Stimulated activated CD4-positive, alpha-beta T cell treated with anti-CD3 and anti-CD28 coated beads, Interleukin-15, amount 100 ng/mL, for 24 hours (primary cell): ENCODE data around the gene ZNF775.

Source experiments
- DNase-seq: peaks from one replicate; pipeline ENCODE4 v3.0.0-alpha.2; 2020

Gene ZNF775

DNA sequence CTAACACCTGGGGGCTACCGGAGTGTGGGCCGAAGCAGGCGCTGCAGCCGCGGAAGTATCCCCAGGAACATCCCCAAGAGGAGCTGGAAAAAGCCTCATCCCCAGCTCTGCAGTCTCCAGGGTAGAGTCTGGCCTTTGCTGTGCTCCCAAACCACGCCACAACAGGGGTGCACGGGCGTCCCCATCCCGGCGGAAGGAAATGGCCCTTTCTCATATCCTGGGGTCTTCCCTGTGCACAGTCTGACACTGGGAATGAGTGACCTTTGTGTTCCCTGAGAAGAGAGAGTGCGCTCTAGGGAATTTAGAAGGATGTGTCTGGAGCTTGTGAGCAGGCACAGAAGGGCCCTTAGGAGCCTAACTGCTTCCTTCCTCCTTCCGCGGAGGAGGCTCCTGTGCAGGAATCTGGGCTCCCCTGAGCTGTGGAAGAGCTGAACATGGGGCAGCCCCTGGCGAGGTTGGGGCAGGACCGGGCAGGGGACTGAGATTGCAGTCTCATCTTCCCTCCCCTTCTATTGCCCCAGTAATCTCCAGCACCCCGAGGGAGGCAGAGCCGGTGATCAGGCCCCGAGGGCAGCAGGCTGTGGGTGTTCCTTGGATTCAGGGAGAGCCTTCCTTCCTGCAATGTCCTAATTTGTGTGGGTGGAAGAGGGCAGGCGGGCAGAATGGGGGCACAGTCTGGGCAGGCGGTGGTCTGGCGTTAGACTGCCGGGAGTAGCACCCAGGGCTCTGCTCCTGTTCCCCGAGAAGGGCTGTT is 9.2 kb upstream of the ZNF775 start:
- DNase-seq = no peak

DNA sequence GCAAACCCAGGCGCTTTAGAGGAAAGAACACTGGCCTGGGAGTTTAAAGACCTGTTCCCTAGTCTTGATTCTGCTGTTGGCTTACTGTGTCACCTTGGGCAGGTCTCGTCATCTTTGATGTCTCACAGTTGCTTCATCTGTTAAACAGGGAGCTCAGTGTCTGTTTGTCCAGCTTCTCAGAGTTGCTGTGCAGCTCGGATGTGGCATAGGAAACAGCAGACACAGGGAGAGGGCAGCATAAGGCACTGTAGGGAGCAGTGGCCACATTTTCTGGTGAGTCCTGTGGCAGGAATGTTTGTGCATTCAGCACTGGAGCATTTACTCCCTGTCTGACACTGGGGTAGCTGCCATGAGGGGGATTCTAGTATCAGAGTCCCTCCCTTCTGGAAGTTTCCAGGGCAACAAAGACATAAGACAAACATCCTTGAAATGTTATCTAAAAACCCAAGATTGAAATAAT is 8.5 kb upstream of the ZNF775 start:
- DNase-seq = no peak

DNA sequence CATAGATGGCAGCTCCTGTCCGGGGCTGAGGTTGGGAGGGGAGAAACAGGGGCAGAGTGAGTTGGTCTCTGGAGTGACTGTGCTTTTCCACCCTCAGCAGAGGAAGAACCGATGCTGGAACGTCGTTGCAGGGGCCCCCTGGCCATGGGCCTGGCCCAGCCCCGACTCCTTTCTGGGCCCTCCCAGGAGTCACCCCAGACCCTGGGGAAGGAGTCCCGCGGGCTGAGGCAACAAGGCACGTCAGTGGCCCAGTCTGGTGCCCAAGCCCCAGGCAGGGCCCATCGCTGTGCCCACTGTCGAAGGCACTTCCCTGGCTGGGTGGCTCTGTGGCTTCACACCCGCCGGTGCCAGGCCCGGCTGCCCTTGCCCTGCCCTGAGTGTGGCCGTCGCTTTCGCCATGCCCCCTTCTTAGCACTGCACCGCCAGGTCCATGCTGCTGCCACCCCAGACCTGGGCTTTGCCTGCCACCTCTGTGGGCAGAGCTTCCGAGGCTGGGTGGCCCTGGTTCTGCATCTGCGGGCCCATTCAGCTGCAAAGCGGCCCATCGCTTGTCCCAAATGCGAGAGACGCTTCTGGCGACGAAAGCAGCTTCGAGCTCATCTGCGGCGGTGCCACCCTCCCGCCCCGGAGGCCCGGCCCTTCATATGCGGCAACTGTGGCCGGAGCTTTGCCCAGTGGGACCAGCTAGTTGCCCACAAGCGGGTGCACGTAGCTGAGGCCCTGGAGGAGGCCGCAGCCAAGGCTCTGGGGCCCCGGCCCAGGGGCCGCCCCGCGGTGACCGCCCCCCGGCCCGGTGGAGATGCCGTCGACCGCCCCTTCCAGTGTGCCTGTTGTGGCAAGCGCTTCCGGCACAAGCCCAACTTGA is 7.8 kb upstream of the ZNF775 start:
- DNase-seq = no peak

DNA sequence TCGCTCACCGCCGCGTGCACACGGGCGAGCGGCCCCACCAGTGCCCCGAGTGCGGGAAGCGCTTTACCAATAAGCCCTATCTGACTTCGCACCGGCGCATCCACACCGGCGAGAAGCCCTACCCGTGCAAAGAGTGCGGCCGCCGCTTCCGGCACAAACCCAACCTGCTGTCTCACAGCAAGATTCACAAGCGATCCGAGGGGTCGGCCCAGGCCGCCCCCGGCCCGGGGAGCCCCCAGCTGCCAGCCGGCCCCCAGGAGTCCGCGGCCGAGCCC is 7.2 kb upstream of the ZNF775 start:
- no peak for DNase-seq

DNA sequence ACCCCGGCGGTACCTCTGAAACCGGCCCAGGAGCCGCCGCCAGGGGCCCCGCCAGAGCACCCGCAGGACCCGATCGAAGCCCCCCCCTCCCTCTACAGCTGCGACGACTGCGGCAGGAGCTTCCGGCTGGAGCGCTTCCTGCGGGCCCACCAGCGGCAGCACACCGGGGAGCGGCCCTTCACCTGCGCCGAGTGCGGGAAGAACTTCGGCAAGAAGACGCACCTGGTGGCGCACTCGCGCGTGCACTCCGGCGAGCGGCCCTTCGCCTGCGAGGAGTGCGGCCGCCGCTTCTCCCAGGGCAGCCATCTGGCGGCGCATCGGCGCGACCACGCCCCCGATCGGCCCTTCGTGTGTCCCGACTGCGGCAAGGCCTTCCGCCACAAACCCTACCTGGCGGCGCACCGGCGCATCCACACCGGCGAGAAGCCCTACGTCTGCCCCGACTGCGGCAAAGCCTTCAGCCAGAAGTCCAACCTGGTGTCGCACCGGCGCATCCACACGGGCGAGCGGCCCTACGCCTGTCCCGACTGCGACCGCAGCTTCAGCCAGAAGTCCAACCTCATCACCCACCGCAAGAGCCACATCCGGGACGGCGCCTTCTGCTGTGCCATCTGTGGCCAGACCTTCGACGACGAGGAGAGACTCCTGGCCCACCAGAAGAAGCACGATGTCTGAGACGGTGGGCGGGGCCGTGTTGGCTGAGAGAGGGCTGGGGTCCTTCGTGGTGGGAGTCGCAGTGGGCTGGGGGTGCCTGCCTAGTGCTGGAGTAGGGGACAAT is 6.7 kb upstream of the ZNF775 start:
- no peak for DNase-seq

DNA sequence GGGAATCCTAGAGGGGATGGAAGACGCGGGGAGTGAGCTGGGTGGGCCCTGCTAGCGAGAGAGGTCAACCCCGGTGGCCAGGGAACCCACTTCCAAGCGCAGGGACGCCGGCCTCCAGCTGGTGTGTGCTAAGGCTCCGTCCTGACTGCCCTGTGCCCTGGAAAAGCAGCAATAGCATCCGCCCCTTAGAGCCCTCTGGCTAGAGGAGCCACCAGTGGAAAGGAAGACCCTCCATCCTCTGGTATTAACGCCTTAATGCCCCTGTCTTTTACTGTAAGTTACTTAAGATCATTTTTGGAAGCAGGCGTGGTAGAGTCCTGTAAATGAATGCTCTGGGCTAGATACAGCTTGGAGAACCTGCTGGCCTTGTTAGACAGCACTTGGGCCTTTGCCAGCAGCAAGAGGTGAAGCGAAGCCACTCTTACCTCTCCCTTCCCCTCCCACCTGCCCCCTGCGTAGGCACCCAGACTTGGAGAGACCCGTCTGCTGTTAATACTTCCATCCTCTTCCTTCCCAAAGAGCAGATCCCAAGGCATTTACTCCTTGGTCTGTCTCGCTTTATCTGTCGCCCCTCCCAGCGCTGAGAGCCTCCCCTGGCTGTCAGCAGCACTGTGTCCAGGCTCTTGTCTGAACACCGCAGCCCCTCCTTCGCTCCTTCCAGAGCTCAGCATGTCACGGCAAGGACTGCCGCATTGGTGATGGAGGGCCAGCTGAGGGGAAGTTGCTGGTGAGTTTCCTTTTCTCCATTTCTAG is 5.9 kb upstream of the ZNF775 start:
- DNase-seq = no peak

DNA sequence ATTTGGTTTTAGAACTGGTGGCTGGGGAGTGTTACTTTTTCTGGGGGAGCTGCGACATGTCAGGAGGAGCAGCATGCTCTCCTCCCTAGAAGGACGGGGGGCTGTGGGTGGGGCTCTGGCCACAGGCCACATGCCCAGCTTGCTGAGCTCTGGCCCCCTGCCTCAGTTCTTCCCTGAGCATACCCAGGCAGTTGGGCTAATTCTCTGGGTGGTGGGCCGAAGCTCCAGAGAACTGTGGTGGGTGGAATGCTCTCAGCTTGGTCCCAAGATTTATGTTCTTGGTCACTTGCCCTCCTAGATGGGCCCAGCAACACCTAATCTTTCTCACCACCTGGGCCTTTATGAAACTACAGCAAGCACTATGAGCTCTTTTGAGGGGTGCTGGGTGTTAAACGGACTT is 5.1 kb upstream of the ZNF775 start:
- no peak for DNase-seq

DNA sequence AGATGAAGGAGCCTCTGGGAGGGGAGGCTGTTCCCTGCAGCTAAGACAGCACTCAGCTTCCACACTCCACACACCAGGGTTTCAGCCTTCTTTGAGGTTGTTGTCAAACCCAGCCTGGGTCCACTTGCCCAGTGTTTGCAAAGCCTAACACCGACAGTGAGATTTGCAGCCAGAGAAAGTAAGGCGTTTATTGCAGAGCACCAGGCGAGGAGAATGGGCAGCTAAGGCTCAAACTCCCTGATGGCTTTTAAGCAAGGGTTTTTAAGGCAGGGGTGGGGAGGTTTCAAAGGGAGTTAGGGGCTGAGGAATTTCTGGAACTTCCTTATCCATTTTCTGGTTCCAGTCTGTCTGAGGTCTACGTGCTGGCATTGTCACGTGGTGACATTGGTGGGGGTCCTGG is 4.7 kb upstream of the ZNF775 start:
- DNase-seq = no peak

DNA sequence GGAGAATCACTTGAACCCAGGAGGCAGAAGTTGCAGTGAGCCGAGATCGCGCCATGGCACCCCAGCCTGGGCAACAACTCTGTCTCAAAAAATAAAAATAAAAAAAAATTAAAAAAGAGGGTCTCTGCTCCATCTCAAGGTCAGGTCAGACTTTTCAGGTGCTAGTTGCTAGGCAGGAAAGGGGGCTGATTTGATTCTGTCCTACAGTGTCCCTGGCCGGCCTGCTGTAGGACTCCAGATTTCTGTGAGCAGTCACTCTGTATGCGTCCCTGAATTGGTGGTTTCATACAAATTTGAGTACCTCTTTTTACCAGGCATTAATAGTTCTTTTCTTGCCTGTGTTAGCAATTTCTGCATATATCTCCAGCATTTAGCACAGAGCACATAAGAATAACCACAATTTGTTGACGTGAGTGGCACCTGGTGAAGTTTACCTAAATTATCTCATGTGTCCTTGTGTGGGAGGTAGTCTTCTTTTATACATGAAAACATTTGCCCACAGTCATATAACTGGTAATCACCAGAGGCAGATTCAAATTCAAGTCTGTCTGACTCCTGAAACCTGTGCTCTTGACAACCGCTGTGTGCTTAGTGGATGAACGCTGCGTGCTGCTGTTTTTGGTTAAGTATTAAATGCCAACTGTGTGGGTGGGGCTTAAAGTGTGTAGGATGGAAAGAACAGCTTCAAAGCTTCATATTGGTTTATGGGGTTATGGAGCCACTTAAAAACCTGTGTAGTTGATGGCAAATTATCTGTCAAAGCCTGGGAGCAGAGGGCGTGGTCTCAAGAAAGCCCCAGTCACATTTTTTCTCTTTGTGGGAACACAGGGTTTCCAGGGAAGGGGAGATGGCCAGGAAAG is 3.2 kb upstream of the ZNF775 start:
- DNase-seq = peak; percentile 58

DNA sequence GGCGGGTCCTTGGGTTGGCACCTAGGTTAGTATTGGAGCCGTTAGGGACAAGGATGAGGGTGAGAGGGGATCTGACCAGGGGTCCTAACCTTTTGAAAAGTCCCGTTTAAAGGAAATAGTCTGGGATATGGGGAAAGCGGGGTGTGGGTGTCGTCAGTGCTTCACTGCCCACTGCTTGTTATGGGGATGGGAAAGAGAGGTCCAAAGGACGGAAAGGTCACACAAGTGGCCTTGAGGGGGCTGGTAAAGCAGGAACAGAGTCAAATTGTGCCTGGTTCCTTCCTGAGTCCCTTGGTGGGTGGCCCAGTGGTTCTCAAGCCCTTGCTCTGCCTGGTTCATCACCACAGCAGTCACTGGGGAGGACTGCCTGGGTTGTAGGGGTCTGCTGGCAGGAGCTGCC is 2.6 kb upstream of the ZNF775 start:
- DNase-seq = no peak

DNA sequence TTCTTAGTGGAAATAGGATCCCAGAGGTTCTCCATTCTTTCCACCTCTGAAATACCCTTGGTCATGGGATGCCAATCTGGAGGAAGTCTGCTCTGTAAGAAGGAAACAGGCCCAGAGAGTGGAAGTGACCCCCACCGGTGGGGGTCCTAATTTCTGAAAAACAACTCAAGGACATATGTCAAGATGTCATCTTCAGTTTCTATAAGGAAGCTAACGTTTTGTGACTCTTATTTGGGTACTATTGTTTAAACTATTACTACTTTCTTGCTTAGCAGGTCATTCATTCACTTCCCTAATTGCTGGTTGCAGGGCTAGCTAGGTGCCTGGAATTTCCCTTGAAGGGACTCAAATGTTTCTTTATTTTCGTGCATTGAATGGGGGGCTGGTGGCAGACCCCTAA is 1.9 kb upstream of the ZNF775 start:
- no peak for DNase-seq

DNA sequence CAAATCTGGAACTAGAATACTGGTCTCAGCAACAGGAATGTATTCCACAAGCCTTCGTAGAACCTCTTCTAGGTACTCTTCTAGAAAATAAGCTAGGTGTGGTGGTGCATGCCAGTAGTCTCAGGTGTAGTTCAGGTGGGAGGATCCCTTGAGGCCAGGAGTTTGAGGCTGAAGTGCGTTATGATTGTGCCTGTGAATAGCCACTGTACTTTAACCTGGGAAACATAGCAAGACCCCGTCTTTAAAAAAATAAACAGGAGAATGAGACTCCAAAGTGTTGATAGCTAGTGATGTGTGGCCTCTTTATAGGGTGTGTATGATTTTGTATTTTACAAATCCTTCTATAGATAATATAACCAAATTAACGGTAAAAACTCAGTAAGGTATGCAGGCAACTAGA is 1.5 kb upstream of the ZNF775 start:
- no peak for DNase-seq

DNA sequence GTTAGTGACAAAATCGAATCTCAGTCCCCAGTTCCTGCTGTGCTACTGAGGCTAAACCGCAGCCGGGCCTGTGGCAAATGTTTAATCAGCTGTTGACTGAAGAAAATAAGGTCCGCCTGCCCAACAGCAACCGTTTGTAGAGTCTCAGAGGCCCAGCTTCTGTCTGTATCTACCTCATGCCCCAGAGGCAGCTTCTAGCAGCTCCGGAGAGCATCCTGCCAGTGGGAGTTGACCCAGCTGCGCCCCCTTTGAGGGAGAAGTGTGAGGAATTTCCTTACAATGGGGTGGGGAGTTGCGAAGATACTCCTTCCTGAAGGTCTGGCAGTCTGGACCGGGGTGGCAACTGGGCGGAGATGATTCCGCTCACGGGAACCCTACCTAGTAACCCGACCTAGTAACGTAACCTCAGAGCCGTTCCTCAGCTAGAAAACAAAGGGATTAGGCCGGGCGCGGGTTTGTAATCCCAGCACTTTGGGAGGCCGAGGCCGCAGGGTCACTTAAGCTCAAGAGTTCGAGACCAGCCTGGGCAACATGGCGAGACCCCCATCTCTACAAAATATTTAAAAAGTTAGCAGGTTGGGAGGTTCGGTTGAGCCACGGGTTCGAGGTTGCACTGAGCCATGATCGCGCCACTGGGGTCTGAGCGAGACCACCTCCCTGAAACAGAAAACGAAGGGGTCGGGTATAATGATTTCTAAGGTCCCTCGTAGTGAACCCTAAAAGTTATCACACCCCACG is 846 bp upstream of the ZNF775 start:
- peak; percentile 45 for DNase-seq

DNA sequence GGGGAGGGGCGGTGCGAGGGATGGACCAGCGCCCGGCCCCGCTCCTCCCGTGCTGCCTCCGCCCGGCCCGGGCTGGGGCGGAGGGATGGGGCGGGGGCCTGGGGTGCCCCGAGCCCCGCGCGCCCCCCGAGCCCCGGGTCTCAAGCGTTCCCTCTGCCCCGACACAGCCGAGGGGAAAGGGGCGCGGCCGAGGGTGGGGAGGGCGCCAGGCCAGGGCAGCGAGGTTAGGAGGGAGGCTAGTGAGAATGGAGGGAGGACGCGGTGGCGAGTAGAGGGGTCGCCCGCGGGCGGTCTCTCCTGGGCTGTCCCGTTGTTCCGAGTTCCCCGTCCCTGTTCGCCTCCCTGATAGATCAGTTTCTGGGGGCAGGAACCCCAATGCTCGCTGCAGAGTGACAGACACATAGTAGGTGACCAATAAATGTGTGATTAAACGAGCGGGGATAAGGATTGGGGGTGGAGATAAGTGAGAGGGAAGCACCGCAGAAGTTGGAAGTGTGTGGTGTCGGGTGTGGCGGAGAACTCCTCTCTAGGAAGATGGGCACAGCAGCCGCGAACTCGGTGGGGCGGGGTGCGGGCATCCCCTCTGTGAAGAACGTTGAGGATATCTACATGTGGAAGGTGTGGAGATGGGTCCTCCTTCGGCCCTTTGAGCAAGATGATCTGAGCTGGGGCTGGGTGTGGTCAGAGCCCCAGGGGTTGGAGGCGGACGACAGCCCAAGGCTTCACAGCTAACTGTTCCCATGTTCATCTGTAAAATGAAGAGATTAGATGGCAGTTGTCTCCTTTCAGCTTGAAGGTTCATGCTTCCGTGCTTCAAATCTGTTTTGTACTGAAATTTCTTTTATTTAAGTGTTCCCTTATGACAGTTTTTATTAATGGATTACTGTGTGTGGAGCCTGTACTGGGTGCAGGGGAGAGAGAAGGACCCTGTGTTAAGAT is 580 bp downstream of the ZNF775 start:
- DNase-seq = peak; percentile 44

DNA sequence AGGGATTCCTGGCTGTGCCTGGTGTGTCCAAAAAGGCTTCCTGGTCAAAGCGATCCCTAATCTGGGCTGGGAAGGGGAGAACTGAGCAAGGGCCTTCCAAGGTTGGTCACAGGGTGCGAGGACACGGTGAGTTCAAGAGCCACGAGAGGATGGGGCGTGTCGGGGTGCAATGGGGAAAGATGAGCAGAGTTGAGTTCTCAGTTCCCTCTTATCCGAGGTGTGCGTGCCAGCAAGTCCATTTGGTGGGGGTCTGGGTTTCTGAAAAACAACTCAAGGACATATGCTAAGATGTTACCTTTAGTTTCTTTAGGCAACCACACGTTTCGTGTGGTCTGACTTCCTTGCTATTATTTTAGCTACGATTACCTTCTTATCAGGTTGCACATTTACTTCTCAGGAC is 1.3 kb downstream of the ZNF775 start:
- DNase-seq = no peak

DNA sequence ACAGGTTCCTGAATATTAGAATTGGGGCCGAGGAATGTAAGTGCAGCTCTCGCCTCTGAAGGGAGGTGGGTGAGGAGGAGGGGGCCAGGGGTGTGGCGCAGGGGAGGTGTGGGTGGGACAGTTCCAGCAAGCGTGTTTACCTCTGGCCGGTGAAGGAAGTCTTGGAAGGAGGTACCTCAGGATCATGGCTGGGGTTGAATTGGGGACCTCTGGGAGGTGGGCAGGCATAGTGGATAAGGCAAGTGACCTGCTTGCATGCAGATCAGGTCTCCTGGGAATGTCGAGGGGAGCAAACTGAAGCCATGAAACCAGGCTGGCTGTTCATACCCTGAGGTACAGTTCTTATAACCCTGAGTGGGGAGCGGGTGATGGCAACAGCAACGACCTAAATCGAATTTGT is 2.0 kb downstream of the ZNF775 start:
- DNase-seq = no peak

DNA sequence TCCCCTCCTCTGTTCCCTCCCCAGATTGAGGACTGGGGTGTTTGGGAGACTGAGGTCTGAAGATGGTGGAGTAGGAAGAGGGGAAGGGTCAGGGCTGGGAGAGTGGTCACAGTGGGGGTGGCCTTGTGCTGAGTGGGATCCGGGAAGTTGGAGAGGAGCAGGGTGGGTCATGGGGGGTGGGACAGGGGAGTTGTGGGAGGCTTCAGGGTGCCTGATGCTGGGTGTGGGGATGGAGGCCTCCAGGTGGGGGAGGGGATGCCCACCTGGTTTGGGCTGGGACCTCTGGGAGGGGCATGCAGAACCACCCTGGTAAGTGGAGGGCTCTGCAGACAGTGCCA is 2.6 kb downstream of the ZNF775 start:
- DNase-seq = no peak

DNA sequence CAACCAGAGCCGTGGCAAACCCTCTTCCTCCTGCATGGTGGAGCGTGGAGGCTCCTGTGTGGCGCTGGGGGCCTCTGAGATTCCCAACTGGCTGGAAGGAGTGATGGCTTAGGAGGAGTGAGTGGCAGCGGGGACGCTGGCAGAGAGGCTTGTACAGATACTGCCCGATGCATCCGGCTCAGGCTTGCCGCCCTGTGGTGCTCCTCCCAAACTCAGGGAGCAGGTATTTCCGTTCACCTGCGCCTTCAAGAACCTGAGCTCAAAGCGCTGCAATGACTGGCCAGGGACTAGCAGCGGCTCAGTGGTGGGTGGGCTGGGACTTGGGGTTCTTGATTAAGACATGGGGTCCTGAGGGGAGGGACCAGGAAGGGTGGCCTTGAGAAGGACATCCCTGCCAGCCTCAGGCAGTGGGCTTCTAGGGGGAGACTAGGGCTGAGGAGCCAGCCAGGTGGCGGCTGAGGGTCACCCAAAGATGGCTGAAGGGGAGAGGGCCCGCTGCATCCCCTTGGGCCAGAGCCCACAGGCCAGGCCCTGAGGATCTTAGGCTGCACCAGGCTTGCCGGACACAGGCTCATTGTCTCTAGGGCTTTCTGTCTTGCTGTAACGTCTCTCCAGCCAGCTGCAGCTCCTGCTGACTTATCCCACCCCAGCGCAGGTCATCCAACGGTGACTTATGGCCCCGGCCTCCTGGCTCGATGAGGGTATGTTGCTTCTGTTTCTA is 3.2 kb downstream of the ZNF775 start:
- no peak for DNase-seq

DNA sequence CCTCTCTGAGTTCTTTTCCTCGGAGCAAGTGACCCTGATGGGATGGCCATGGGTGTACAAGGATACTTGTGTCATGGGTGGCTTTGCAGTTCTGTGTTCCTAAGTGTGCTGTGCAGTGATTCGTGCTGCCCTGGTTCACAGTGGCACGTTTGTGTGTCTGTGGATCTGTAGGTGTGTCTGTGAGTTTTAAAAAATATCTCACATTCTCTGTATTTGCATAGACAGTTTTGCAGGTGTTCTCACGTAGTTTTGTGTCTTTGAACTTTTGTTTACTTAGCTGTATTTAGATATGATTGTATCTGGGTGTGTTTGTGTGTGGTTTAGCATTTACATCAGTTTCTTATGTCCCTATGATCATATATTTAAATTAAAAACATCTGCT is 3.7 kb downstream of the ZNF775 start:
- no peak for DNase-seq
